SU-DHL-6 (cell line): ENCODE data around the gene ANKRD44.

Experiments
- H2AFZ ChIP-seq: fragments of 200-600 bp; sonication (generic); 2 replicates; pipeline ENCODE4 v1.6.1; 2014; ENCODE audit warnings: low read depth, mild to moderate bottlenecking, moderate library complexity, mixed read lengths, antibody characterized with exemption, low read length; ENCODE audit not compliant: severe bottlenecking
- H3F3A ChIP-seq: fragments of 200-600 bp; shearing (Covaris generic); 2 replicates; pipeline ENCODE4 v1.6.0; 2016; ENCODE audit warnings: antibody characterized with exemption, mild to moderate bottlenecking; ENCODE audit not compliant: insufficient read depth
- H3K27ac ChIP-seq: fragments of 200-600 bp; sonication (generic); 2 replicates; pipeline ENCODE4 v1.5.1; 2016; ENCODE audit warnings: low read depth, mild to moderate bottlenecking, low read length, moderate library complexity, mixed read lengths
- H3K27me3 ChIP-seq: fragments of 200-600 bp; sonication (generic), shearing (Covaris generic); 2 replicates; pipeline ENCODE4 v1.6.0; 2014; ENCODE audit warnings: mild to moderate bottlenecking, low read length
- H3K36me3 ChIP-seq: fragments of 200-600 bp; sonication (generic); 2 replicates; pipeline ENCODE4 v1.6.1; 2014; ENCODE audit warnings: mild to moderate bottlenecking, low read length, mixed read lengths
- H3K4me2 ChIP-seq: fragments of 300-600, 200-600 bp; shearing (Covaris generic), sonication (generic); 2 replicates; pipeline ENCODE4 v1.6.0; 2014; ENCODE audit warnings: low read length, low read depth, mild to moderate bottlenecking; ENCODE audit not compliant: poor library complexity, severe bottlenecking
- H3K4me3 ChIP-seq: fragments of 200-600 bp; sonication (generic); 2 replicates; pipeline ENCODE4 v1.5.1; 2014; ENCODE audit warnings: antibody characterized with exemption, low read length, mild to moderate bottlenecking, mixed read lengths; ENCODE audit not compliant: insufficient read depth, poor library complexity, severe bottlenecking
- H3K79me2 ChIP-seq: fragments of 200-600 bp; sonication (generic); 2 replicates; pipeline ENCODE4 v1.6.1; 2014; ENCODE audit warnings: mild to moderate bottlenecking, low read length, moderate library complexity; ENCODE audit not compliant: insufficient read depth
- H3K9ac ChIP-seq: fragments of 200-600 bp; sonication (generic); 2 replicates; pipeline ENCODE4 v1.7.0; 2014; ENCODE audit warnings: mild to moderate bottlenecking, low read length
- H3K9me2 ChIP-seq: fragments of 200-600 bp; sonication (generic); replicated peaks from 2 replicates; pipeline ENCODE4 v1.6.1; 2014; ENCODE audit warnings: low read length; ENCODE audit not compliant: insufficient read depth
- H3K9me3 ChIP-seq: fragments of 200-600 bp; sonication (generic); 2 replicates; pipeline ENCODE4 v1.6.1; 2014; ENCODE audit warnings: low read length, mixed read lengths; ENCODE audit not compliant: insufficient read depth
- H4K20me1 ChIP-seq: fragments of 200-600 bp; sonication (generic); 2 replicates; pipeline ENCODE4 v1.6.1; 2014; ENCODE audit warnings: low read depth, mild to moderate bottlenecking, antibody characterized with exemption, low read length, moderate library complexity, mixed read lengths
- CTCF ChIP-seq: fragments of 200-600 bp; sonication (generic); IDR thresholded peaks from one replicate; pipeline ENCODE4 v1.5.1; 2017; ENCODE audit warnings: antibody characterized with exemption, mild to moderate bottlenecking, low read length, moderate library complexity; ENCODE audit not compliant: insufficient read depth, poor library complexity, severe bottlenecking
- EZH2phosphoT487 ChIP-seq: fragments of 200-600 bp; sonication (generic), shearing (Covaris generic); conservative IDR thresholded peaks from 2 replicates; pipeline ENCODE4 v1.6.1; 2018; ENCODE audit warnings: mild to moderate bottlenecking, antibody characterized with exemption, low read length, moderate library complexity, mixed read lengths

ANKRD44 gene

GRCh38 chr2:197035002-197035401 is 275.6 kb downstream of the ANKRD44 start:
- H3F3A ChIP-seq = no peaks in the 10 kb centered on the region
- no peaks in the 10 kb centered on the region for H3K27me3 ChIP-seq
- H3K79me2 ChIP-seq = no peaks in the 10 kb centered on the region
- no peaks in the 10 kb centered on the region for H3K9me3 ChIP-seq
- H3K9ac ChIP-seq = no peak overlapping the region
- H3K4me2 ChIP-seq = no peak overlapping the region
- no peak overlapping the region for H3K4me3 ChIP-seq
- TF ChIP-seq CTCF (no peak), EZH2phosphoT487 (no peak)
- H2AFZ ChIP-seq = no peak overlapping the region
- no peak overlapping the region for H3K27ac ChIP-seq
- no peaks in the 10 kb centered on the region for H4K20me1 ChIP-seq
- H3K9me2 ChIP-seq = no peaks in the 10 kb centered on the region
- no peaks in the 10 kb centered on the region; the same call in 1 of the 2 replicates for H3K36me3 ChIP-seq

- H3F3A ChIP-seq = no peaks in the 10 kb centered on the region
- H3K9ac ChIP-seq = no peak overlapping the region
- no peak overlapping the region for H3K4me3 ChIP-seq
- H4K20me1 ChIP-seq = no peaks in the 10 kb centered on the region
- no peak for TF ChIP-seq CTCF
- H3K4me2 ChIP-seq = no peak overlapping the region
- H3K9me2 ChIP-seq = no peaks in the 10 kb centered on the region
- H3K27me3 ChIP-seq = no peaks in the 10 kb centered on the region
- H2AFZ ChIP-seq = no peak overlapping the region
- H3K79me2 ChIP-seq = no peaks in the 10 kb centered on the region
- H3K9me3 ChIP-seq = no peaks in the 10 kb centered on the region
- no peaks in the 10 kb centered on the region; the same call in 1 of the 2 replicates for H3K36me3 ChIP-seq
- H3K27ac ChIP-seq = no peak overlapping the region
Measured at GRCh38 chr2:197034292-197034691, 276.3 kb downstream of the ANKRD44 start.

GRCh38 chr2:197033222-197033621 is 277.4 kb downstream of the ANKRD44 start:
- Histone ChIP-seq H3K36me3 (no peaks in the 10 kb centered on the region; the same call in 1 of the 2 replicates), H3K4me3 (no peak overlapping the region), H3K27ac (no peak overlapping the region)

More at GRCh38 chr2:197033222-197033621, 277.4 kb downstream of the ANKRD44 start:
- Histone ChIP-seq H3K9ac (no peak overlapping the region), H3K4me2 (no peak overlapping the region), H3K9me3 (no peaks in the 10 kb centered on the region), H3K27me3 (no peaks in the 10 kb centered on the region), H3K9me2 (no peaks in the 10 kb centered on the region), H3F3A (no peaks in the 10 kb centered on the region), H3K79me2 (no peaks in the 10 kb centered on the region), H4K20me1 (no peaks in the 10 kb centered on the region), H2AFZ (no peak overlapping the region)
- TF ChIP-seq CTCF (no peak), EZH2phosphoT487 (no peak)
